HEK293 (cell line): ENCODE results near the gene MAML1.

ENCODE experiments used
- CTCF ChIA-PET: fragments of 350-600 bp; formaldehyde crosslinking; extraction: SDS; loops from one replicate; lab custom pipeline; 2021; ENCODE audit warnings: antibody characterized with exemption; lab: Yijun Ruan, JAX
- POLR2A ChIA-PET: fragments of 300-600 bp; formaldehyde crosslinking; extraction: SDS; loops from one replicate; lab custom pipeline; 2020; ENCODE audit warnings: antibody characterized with exemption, inconsistent platforms; lab: Yijun Ruan, JAX
- H3K27ac ChIP-seq: fragments of 200-500 bp; sonication (Bioruptor generic); 2 replicates; pipeline ENCODE4 v1.5.1; 2014; ENCODE audit warnings: low read depth, low read length, control low read depth, inconsistent platforms; ENCODE audit errors: extremely low read depth
- H3K36me3 ChIP-seq, 2 experiments: fragments of 200-500 bp in 1 of 2; sonication (Bioruptor generic) in 1 of 2; 1 replicate in 1 of 2; 2 replicates in 1 of 2; pipeline ENCODE4 v1.5.1; 2014 to 2017; ENCODE audit warnings: inconsistent platforms in 2 of 2, low read length in 2 of 2; ENCODE audit not compliant: control insufficient read depth in 2 of 2, insufficient read depth in 1 of 2
- H3K4me1 ChIP-seq: fragments of 200-500 bp; sonication (Bioruptor generic); 2 replicates; pipeline ENCODE4 v1.5.1; 2014; ENCODE audit warnings: mild to moderate bottlenecking, low read length, inconsistent platforms; ENCODE audit not compliant: control insufficient read depth, insufficient read depth
- H3K4me3 ChIP-seq: 2 replicates; pipeline ENCODE4 v1.5.1; 2011; ENCODE audit warnings: low read depth, mild to moderate bottlenecking, control low read depth, low read length, moderate library complexity
- H3K9me3 ChIP-seq: fragments of 200-500 bp; sonication (Bioruptor generic); 2 replicates; pipeline ENCODE4 v1.5.1; 2014; ENCODE audit warnings: low read depth, low read length, inconsistent platforms; ENCODE audit not compliant: control insufficient read depth, insufficient read depth
- FEZF1 ChIP-seq: fragments of 450-650 bp; formaldehyde crosslinking; IDR thresholded peaks from 2 replicates; pipeline ENCODE4 v1.5.1; 2016; ENCODE audit warnings: missing biosample characterization, missing genetic modification characterization
- GLIS1 ChIP-seq: fragments of 450-650 bp; formaldehyde crosslinking; IDR thresholded peaks from 2 replicates; pipeline ENCODE4 v1.5.1; 2016; ENCODE audit warnings: missing biosample characterization, missing genetic modification characterization
- GLIS2 ChIP-seq: fragments of 450-650 bp; formaldehyde crosslinking; IDR thresholded peaks from 2 replicates; pipeline ENCODE4 v1.5.1; 2016; ENCODE audit warnings: missing biosample characterization, missing genetic modification characterization
- INSM2 ChIP-seq: fragments of 450-650 bp; formaldehyde crosslinking; IDR thresholded peaks from 2 replicates; pipeline ENCODE4 v1.5.1; 2016; ENCODE audit warnings: missing biosample characterization, missing genetic modification characterization
- TCF7L2 ChIP-seq: IDR thresholded peaks from 2 replicates; pipeline ENCODE4 v1.6.1; 2011; ENCODE audit warnings: low read depth, mild to moderate bottlenecking, inconsistent platforms, low read length, moderate library complexity, borderline replicate concordance
- WT1 ChIP-seq: fragments of 450-650 bp; formaldehyde crosslinking; IDR thresholded peaks from 2 replicates; pipeline ENCODE4 v1.5.1; 2016; ENCODE audit warnings: missing biosample characterization, missing genetic modification characterization
- ZBTB17 ChIP-seq: fragments of 450-650 bp; formaldehyde crosslinking; IDR thresholded peaks from 2 replicates; pipeline ENCODE4 v1.5.1; 2016; ENCODE audit warnings: missing biosample characterization, missing genetic modification characterization
- ZEB2 ChIP-seq: fragments of 450-650 bp; formaldehyde crosslinking; IDR thresholded peaks from 2 replicates; pipeline ENCODE4 v1.5.1; 2016; ENCODE audit warnings: missing biosample characterization, missing genetic modification characterization
- ZFHX2 ChIP-seq: fragments of 450-650 bp; formaldehyde crosslinking; conservative IDR thresholded peaks from 2 replicates; pipeline ENCODE4 v1.5.1; 2016; ENCODE audit warnings: missing biosample characterization, missing genetic modification characterization
- ZIC2 ChIP-seq: fragments of 450-650 bp; formaldehyde crosslinking; IDR thresholded peaks from 2 replicates; pipeline ENCODE4 v1.5.1; 2016; ENCODE audit warnings: missing biosample characterization, missing genetic modification characterization
- ZNF133 ChIP-seq: fragments of 450-650 bp; formaldehyde crosslinking; IDR thresholded peaks from 2 replicates; pipeline ENCODE4 v1.5.1; 2016; ENCODE audit warnings: missing biosample characterization, missing genetic modification characterization
- ZNF223 ChIP-seq: fragments of 450-650 bp; formaldehyde crosslinking; IDR thresholded peaks from 2 replicates; pipeline ENCODE4 v1.5.1; 2016; ENCODE audit warnings: missing biosample characterization, missing genetic modification characterization
- ZNF354C ChIP-seq: fragments of 450-650 bp; formaldehyde crosslinking; IDR thresholded peaks from 2 replicates; pipeline ENCODE4 v1.5.1; 2016; ENCODE audit warnings: missing biosample characterization, missing genetic modification characterization, low read depth, borderline replicate concordance
- ZNF404 ChIP-seq: fragments of 450-650 bp; formaldehyde crosslinking; IDR thresholded peaks from 2 replicates; pipeline ENCODE4 v1.5.1; 2017; ENCODE audit warnings: missing biosample characterization, missing genetic modification characterization
- ZNF416 ChIP-seq: fragments of 450-650 bp; formaldehyde crosslinking; IDR thresholded peaks from 2 replicates; pipeline ENCODE4 v1.5.1; 2016; ENCODE audit warnings: missing biosample characterization, missing genetic modification characterization
- ZNF449 ChIP-seq: fragments of 450-650 bp; formaldehyde crosslinking; IDR thresholded peaks from 2 replicates; pipeline ENCODE4 v1.5.1; 2017; ENCODE audit warnings: missing biosample characterization, mild to moderate bottlenecking, missing genetic modification characterization, moderate library complexity
- ZNF560 ChIP-seq: fragments of 450-650 bp; formaldehyde crosslinking; IDR thresholded peaks from 2 replicates; pipeline ENCODE4 v1.5.1; 2017; ENCODE audit warnings: missing biosample characterization, missing genetic modification characterization, borderline replicate concordance
- ZNF624 ChIP-seq: fragments of 450-650 bp; formaldehyde crosslinking; IDR thresholded peaks from 2 replicates; pipeline ENCODE4 v1.5.1; 2017; ENCODE audit warnings: missing biosample characterization, missing genetic modification characterization
- ZNF658 ChIP-seq: fragments of 450-650 bp; formaldehyde crosslinking; IDR thresholded peaks from 2 replicates; pipeline ENCODE4; 2016; ENCODE audit warnings: missing biosample characterization, missing genetic modification characterization
- ZNF704 ChIP-seq: fragments of 450-650 bp; formaldehyde crosslinking; IDR thresholded peaks from 2 replicates; pipeline ENCODE4 v1.5.1; 2016; ENCODE audit warnings: missing biosample characterization, missing genetic modification characterization
- ZNF776 ChIP-seq: fragments of 450-650 bp; formaldehyde crosslinking; IDR thresholded peaks from 2 replicates; pipeline ENCODE4 v1.5.0; 2017; ENCODE audit warnings: missing biosample characterization, missing genetic modification characterization, borderline replicate concordance
- TF ChIP-seq, protein P1 (sequence below): fragments of 450-650 bp; formaldehyde crosslinking; IDR thresholded peaks from 2 replicates; pipeline ENCODE4 v1.5.1; 2016; ENCODE audit warnings: missing biosample characterization, missing genetic modification characterization
- TF ChIP-seq, protein P2 (sequence below): fragments of 450-650 bp; formaldehyde crosslinking; IDR thresholded peaks from 2 replicates; pipeline ENCODE4 v1.5.1; 2016; ENCODE audit warnings: missing biosample characterization, missing genetic modification characterization
- TF ChIP-seq, protein P3 (sequence below): sonication (generic); formaldehyde crosslinking; IDR thresholded peaks from 2 replicates; pipeline ENCODE4 v1.8.1; 2022; ENCODE audit warnings: mild to moderate bottlenecking, moderate library complexity, missing genetic modification reagents

MAML1 gene

GRCh38 chr5:179798144-179798770, 65.6 kb downstream of the MAML1 start (continued):
- TF ChIP-seq, protein P1, sequence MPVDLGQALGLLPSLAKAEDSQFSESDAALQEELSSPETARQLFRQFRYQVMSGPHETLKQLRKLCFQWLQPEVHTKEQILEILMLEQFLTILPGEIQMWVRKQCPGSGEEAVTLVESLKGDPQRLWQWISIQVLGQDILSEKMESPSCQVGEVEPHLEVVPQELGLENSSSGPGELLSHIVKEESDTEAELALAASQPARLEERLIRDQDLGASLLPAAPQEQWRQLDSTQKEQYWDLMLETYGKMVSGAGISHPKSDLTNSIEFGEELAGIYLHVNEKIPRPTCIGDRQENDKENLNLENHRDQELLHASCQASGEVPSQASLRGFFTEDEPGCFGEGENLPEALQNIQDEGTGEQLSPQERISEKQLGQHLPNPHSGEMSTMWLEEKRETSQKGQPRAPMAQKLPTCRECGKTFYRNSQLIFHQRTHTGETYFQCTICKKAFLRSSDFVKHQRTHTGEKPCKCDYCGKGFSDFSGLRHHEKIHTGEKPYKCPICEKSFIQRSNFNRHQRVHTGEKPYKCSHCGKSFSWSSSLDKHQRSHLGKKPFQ (tag by site-specific recombination) = no peak
- TF ChIP-seq FEZF1 (tag by site-specific recombination) (no peak), ZNF776 (tag by site-specific recombination) (no peak), INSM2 (no peak), ZNF133 (tag by site-specific recombination) (no peak), ZNF416 (tag by site-specific recombination) (no peak), GLIS1 (tag by site-specific recombination) (peak; percentile 56), TCF7L2 (no peak), GLIS2 (peak; percentile 57; the same call in 1 of the 2 replicates), ZNF704 (tag by site-specific recombination) (no peak)

- TF ChIP-seq GLIS2 (0 out of 2 replicates have a peak, but pooled peaks have one; percentile 2), ZNF658 (tag by site-specific recombination) (no peak)
- ChIA-PET CTCF (interaction anchor here (0.6 kb wide), 1 partner anchor 10 kb away, joined by 4 read pairs; no protein-coding TSS in a partner anchor), POLR2A (no interaction called here)
- H3K4me1 ChIP-seq = peaks cover 11% of the 10 kb centered on the region
- no peak overlapping the region for H3K27ac ChIP-seq
- H3K36me3 ChIP-seq = peaks cover 0 to 61% of the 10 kb centered on the region in 2 experiments; a peak in 1 of 3 replicates
- H3K4me3 ChIP-seq = no peak overlapping the region
- no peaks in the 10 kb centered on the region for H3K9me3 ChIP-seq
Observed at GRCh38 chr5:179798771-179799643, 66.4 kb downstream of the MAML1 start.

- no peak overlapping the region for H3K4me3 ChIP-seq
- peaks cover 16% of the 10 kb centered on the region for H3K4me1 ChIP-seq
- POLR2A ChIA-PET = no interaction called here
- CTCF ChIA-PET = interaction anchor here (1.1 kb wide), 1 partner anchor 36 kb away, joined by 4 read pairs; no protein-coding TSS in a partner anchor
- no peaks in the 10 kb centered on the region for H3K9me3 ChIP-seq
- H3K36me3 ChIP-seq = peaks cover 0 to 63% of the 10 kb centered on the region in 2 experiments; a peak in 1 of 3 replicates
- no peak overlapping the region for H3K27ac ChIP-seq
- TF ChIP-seq, protein P2, sequence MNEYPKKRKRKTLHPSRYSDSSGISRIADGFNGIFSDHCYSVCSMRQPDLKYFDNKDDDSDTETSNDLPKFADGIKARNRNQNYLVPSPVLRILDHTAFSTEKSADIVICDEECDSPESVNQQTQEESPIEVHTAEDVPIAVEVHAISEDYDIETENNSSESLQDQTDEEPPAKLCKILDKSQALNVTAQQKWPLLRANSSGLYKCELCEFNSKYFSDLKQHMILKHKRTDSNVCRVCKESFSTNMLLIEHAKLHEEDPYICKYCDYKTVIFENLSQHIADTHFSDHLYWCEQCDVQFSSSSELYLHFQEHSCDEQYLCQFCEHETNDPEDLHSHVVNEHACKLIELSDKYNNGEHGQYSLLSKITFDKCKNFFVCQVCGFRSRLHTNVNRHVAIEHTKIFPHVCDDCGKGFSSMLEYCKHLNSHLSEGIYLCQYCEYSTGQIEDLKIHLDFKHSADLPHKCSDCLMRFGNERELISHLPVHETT (tag by site-specific recombination) = no peak
- TF ChIP-seq ZNF223 (tag by site-specific recombination) (no peak), ZNF624 (tag by site-specific recombination) (no peak), ZFHX2 (tag by site-specific recombination) (no peak), ZNF560 (no peak), WT1 (tag by site-specific recombination) (no peak), ZNF404 (tag by site-specific recombination) (no peak), ZNF449 (tag by site-specific recombination) (no peak), ZBTB17 (no peak), ZNF354C (no peak), ZEB2 (no peak), ZIC2 (tag by site-specific recombination) (no peak), GLIS2 (no peak)
- TF ChIP-seq, protein P3, sequence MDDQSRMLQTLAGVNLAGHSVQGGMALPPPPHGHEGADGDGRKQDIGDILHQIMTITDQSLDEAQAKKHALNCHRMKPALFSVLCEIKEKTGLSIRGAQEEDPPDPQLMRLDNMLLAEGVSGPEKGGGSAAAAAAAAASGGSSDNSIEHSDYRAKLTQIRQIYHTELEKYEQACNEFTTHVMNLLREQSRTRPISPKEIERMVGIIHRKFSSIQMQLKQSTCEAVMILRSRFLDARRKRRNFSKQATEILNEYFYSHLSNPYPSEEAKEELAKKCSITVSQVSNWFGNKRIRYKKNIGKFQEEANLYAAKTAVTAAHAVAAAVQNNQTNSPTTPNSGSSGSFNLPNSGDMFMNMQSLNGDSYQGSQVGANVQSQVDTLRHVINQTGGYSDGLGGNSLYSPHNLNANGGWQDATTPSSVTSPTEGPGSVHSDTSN = no peak
Observed at GRCh38 chr5:179799644-179799973, 67.0 kb downstream of the MAML1 start.
